ENCODE results near the gene HYDIN. TPM values are rescaled to one million over a fixed set of nuclear protein-coding genes. Genes with fewer than 3 reads are reported as not detected.

Gene HYDIN
- total and polyA plus RNA-seq, 4 donors: 0.14 to 3.0 (median 0.60) TPM

DNA sequence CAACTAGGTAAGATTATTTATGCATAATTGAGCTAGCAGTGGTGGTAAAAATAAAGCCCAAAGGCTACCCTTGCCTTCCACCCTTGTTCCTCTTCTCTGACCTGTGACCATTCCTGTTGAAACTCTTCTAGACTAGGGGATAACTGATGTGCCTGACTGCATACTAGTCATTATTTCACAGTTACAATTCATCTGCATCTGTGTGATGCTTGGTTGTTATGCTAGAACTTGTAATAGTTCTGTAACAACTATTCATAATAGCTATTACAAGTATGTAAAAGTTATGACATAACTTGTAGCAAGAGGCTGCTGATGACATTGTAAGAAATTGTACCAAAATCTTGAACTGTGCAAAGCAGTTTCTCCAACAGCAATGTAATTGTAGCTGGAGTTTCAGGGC is 427.2 kb downstream of the HYDIN start:
- no peak overlapping the region for H3K4me3 ChIP-seq (ENCODE audit: low read depth in 1 of 3, low read length in 3 of 3)
- H3K9me3 ChIP-seq (ENCODE audit: control insufficient read depth in 4 of 4, low read length in 3 of 4): peaks cover 0 to 7% (median 2%) of the 10 kb centered on the region in 4 donors
- no peak for DNase-seq (ENCODE audit: low spot score)
- peaks cover 7 to 21% (median 18%) of the 10 kb centered on the region in 4 donors for H3K4me1 ChIP-seq (ENCODE audit: control insufficient read depth in 4 of 4, insufficient read depth in 4 of 4, low read length in 3 of 4)
- no peak overlapping the region for H3K27ac ChIP-seq (ENCODE audit: low read depth in 1 of 2, low read length in 2 of 2)
- peaks cover 0 to 1% (median 0%) of the 10 kb centered on the region in 4 donors for H3K36me3 ChIP-seq (ENCODE audit: control insufficient read depth in 4 of 4, insufficient read depth in 3 of 4, low read depth in 1 of 4, low read length in 3 of 4)
- H3K27me3 ChIP-seq (ENCODE audit: control insufficient read depth in 4 of 4, insufficient read depth in 4 of 4, low read length in 3 of 4): no peaks in the 10 kb centered on the region
- H3K9ac ChIP-seq (ENCODE audit: low read depth in 1 of 2, low read length in 2 of 2): no peak overlapping the region
- TF ChIP-seq GABPA (IDR thresholded peaks at IDR 0.05 in 1 of 2, conservative IDR thresholded peaks at IDR 0.05 in 1 of 2): no peak
- no peak for TF ChIP-seq RAD21 (IDR thresholded peaks at IDR 0.05)
- TF ChIP-seq JUND (IDR thresholded peaks at IDR 0.05): no peak
- no peak for TF ChIP-seq RXRA (IDR thresholded peaks at IDR 0.05)
- no peak for TF ChIP-seq HNF4A (conservative IDR thresholded peaks at IDR 0.05)
- TF ChIP-seq EGR1 (IDR thresholded peaks at IDR 0.05; ENCODE audit: low read depth in 2 of 2): no peak
- TF ChIP-seq NR2F2 (IDR thresholded peaks at IDR 0.05): no peak
- TF ChIP-seq, protein P1, sequence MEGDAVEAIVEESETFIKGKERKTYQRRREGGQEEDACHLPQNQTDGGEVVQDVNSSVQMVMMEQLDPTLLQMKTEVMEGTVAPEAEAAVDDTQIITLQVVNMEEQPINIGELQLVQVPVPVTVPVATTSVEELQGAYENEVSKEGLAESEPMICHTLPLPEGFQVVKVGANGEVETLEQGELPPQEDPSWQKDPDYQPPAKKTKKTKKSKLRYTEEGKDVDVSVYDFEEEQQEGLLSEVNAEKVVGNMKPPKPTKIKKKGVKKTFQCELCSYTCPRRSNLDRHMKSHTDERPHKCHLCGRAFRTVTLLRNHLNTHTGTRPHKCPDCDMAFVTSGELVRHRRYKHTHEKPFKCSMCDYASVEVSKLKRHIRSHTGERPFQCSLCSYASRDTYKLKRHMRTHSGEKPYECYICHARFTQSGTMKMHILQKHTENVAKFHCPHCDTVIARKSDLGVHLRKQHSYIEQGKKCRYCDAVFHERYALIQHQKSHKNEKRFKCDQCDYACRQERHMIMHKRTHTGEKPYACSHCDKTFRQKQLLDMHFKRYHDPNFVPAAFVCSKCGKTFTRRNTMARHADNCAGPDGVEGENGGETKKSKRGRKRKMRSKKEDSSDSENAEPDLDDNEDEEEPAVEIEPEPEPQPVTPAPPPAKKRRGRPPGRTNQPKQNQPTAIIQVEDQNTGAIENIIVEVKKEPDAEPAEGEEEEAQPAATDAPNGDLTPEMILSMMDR (IDR thresholded peaks at IDR 0.05; ENCODE audit: low read depth, low read length, missing input control): no peak
- TF ChIP-seq SP1 (IDR thresholded peaks at IDR 0.05): no peak
- TF ChIP-seq, protein P2, sequence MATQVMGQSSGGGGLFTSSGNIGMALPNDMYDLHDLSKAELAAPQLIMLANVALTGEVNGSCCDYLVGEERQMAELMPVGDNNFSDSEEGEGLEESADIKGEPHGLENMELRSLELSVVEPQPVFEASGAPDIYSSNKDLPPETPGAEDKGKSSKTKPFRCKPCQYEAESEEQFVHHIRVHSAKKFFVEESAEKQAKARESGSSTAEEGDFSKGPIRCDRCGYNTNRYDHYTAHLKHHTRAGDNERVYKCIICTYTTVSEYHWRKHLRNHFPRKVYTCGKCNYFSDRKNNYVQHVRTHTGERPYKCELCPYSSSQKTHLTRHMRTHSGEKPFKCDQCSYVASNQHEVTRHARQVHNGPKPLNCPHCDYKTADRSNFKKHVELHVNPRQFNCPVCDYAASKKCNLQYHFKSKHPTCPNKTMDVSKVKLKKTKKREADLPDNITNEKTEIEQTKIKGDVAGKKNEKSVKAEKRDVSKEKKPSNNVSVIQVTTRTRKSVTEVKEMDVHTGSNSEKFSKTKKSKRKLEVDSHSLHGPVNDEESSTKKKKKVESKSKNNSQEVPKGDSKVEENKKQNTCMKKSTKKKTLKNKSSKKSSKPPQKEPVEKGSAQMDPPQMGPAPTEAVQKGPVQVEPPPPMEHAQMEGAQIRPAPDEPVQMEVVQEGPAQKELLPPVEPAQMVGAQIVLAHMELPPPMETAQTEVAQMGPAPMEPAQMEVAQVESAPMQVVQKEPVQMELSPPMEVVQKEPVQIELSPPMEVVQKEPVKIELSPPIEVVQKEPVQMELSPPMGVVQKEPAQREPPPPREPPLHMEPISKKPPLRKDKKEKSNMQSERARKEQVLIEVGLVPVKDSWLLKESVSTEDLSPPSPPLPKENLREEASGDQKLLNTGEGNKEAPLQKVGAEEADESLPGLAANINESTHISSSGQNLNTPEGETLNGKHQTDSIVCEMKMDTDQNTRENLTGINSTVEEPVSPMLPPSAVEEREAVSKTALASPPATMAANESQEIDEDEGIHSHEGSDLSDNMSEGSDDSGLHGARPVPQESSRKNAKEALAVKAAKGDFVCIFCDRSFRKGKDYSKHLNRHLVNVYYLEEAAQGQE (IDR thresholded peaks at IDR 0.05): no peak
- no peak for TF ChIP-seq HNF4G (IDR thresholded peaks at IDR 0.05)
- TF ChIP-seq, protein P3, sequence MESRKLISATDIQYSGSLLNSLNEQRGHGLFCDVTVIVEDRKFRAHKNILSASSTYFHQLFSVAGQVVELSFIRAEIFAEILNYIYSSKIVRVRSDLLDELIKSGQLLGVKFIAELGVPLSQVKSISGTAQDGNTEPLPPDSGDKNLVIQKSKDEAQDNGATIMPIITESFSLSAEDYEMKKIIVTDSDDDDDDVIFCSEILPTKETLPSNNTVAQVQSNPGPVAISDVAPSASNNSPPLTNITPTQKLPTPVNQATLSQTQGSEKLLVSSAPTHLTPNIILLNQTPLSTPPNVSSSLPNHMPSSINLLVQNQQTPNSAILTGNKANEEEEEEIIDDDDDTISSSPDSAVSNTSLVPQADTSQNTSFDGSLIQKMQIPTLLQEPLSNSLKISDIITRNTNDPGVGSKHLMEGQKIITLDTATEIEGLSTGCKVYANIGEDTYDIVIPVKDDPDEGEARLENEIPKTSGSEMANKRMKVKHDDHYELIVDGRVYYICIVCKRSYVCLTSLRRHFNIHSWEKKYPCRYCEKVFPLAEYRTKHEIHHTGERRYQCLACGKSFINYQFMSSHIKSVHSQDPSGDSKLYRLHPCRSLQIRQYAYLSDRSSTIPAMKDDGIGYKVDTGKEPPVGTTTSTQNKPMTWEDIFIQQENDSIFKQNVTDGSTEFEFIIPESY (IDR thresholded peaks at IDR 0.05): no peak
- no peak for TF ChIP-seq TAF1 (conservative IDR thresholded peaks at IDR 0.05)

DNA sequence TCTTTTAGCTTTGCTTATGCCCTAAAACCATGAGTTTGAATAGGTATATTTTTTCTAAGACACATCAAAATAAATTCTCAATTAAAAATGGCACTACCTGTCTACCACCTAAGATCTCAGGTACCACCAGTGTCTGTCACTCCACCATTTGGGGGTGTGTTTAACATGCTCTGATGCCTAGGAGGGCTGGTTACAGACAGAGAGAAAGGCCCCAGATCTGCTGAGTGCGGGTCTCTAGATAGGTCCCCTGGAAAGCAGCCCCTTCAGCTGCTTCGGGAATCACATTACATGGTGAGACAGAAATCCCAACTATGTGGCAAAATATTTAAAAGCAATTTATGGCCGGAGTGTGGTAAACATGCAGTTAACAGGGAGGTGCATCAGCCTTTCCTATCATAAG is 428.9 kb downstream of the HYDIN start:
- Histone ChIP-seq H3K27ac (ENCODE audit: low read depth in 1 of 2, low read length in 2 of 2) (no peak overlapping the region), H3K27me3 (ENCODE audit: control insufficient read depth in 4 of 4, insufficient read depth in 4 of 4, low read length in 3 of 4) (no peaks in the 10 kb centered on the region), H3K4me3 (ENCODE audit: low read depth in 1 of 3, low read length in 3 of 3) (no peak overlapping the region), H3K9ac (ENCODE audit: low read depth in 1 of 2, low read length in 2 of 2) (no peak overlapping the region), H3K4me1 (ENCODE audit: control insufficient read depth in 4 of 4, insufficient read depth in 4 of 4, low read length in 3 of 4) (peaks cover 7 to 21% (median 18%) of the 10 kb centered on the region in 4 donors), H3K9me3 (ENCODE audit: control insufficient read depth in 4 of 4, low read length in 3 of 4) (peaks cover 0 to 7% (median 2%) of the 10 kb centered on the region in 4 donors), H3K36me3 (ENCODE audit: control insufficient read depth in 4 of 4, insufficient read depth in 3 of 4, low read depth in 1 of 4, low read length in 3 of 4) (no peaks in the 10 kb centered on the region)
- 81% methylated on average over 3 of the region's 3 CpGs for WGBS
- TF ChIP-seq, protein P4, sequence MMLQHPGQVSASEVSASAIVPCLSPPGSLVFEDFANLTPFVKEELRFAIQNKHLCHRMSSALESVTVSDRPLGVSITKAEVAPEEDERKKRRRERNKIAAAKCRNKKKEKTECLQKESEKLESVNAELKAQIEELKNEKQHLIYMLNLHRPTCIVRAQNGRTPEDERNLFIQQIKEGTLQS (IDR thresholded peaks at IDR 0.05): no peak
- no peak for TF ChIP-seq RAD21 (IDR thresholded peaks at IDR 0.05)
- DNase-seq (ENCODE audit: low spot score): no peak

Data from liver (tissue), 9 donors.